Thyroid gland (tissue), 4 donors: ENCODE data around the gene KIF5C. TPM values are rescaled to one million over a fixed set of nuclear protein-coding genes. Genes with fewer than 3 reads are reported as not detected.

Source experiments
- DNase-seq, 2 donors: peaks; one replicate each; pipeline ENCODE4 v3.0.0-alpha.2; 2019
- H3K27ac ChIP-seq, 3 donors: fragments of 200-600 bp; sonication (generic); 1 replicate in 2 of 3; 2 replicates in 1 of 3; pipeline ENCODE4 v1.5.1; 2016 to 2019; ENCODE audit warnings: mild to moderate bottlenecking in 1 of 3, moderate library complexity in 1 of 3
- H3K27me3 ChIP-seq: fragments of 200-600 bp; sonication (generic); one replicate; pipeline ENCODE4 v1.5.1; 2019
- H3K36me3 ChIP-seq, 2 donors: fragments of 200-600 bp; sonication (generic); one replicate each; pipeline ENCODE4 v1.5.1; 2016 to 2019
- H3K4me1 ChIP-seq, 2 donors: fragments of 200-600 bp; sonication (generic); one replicate each; pipeline ENCODE4 v1.5.1; 2017 to 2019
- H3K4me3 ChIP-seq, 3 donors: fragments of 200-600 bp; sonication (generic); replicated peaks in 1 of 3; 1 replicate in 2 of 3; 2 replicates in 1 of 3; pipeline ENCODE4 v1.5.1; 2016; ENCODE audit warnings: mild to moderate bottlenecking in 1 of 3
- H3K9me3 ChIP-seq: fragments of 200-600 bp; sonication (generic); one replicate; pipeline ENCODE4 v1.5.1; 2017
- POLR2A ChIP-seq, 2 donors: fragments of 450-650 bp; IDR thresholded peaks; one replicate each; pipeline ENCODE4 v1.6.1; 2017; ENCODE audit warnings: antibody characterized with exemption in 2 of 2, mild to moderate bottlenecking in 2 of 2, moderate library complexity in 1 of 2
- WGBS, 2 donors: methylation state at CpG; one replicate each; pipeline ENCODE4 v1.1.5; 2017; 5-methylcytosine and 5-hydroxymethylcytosine counted together
- intact Hi-C: fragments of 100-400 bp; cut with DNase I; formaldehyde crosslinking; loops from one replicate; pipeline ENCODE4 v1.15.1; 2023
- total RNA-seq, 4 donors: library from RNA; depleted of rRNA; stranded (reverse); fragments of >200 nt; gene quantifications; one replicate each; pipeline ENCODE4 v1.2.3, GENCODE V29; 2016
- TF ChIP-seq, protein P1 (sequence below), 6 experiments: fragments of 200-600 bp in 3 of 6; fragments of 450-650 bp in 3 of 6; sonication (generic) in 3 of 6; IDR thresholded peaks; one replicate each; pipeline ENCODE4 v1.5.1; 2016 to 2019; ENCODE audit warnings: antibody characterized with exemption in 6 of 6, mild to moderate bottlenecking in 2 of 6, inconsistent platforms in 1 of 6, moderate library complexity in 1 of 6

Gene KIF5C
- total RNA-seq, 4 donors from 2014 or later = 1.9 to 2.8 (median 2.3) TPM

DNA sequence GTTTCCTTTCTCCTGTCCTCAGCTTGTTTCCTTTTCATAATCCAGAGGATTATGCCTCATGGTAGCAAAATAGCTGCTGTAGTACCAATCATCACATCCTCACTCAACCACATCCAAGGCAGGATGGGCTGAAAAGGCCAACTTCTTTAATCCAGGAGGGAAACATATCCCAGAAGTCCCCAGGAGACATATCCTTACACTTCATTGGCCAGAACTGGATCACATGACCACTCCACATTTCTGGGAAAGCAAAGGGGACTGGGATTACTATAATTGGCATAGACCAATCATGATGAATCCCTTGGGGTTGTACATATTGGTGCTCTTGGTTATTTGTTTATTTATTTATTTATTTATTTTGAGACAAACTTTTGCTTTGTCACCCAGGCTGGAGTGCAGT, 109.4 kb downstream of the KIF5C start:
- Histone ChIP-seq H3K4me1 (peaks cover 19 to 20% of the 10 kb centered on the region in 2 donors), H3K36me3 (no peaks in the 10 kb centered on the region), H3K27me3 (no peaks in the 10 kb centered on the region), H3K9me3 (no peaks in the 10 kb centered on the region), H3K4me3 (no peak overlapping the region), H3K27ac (no peak overlapping the region)
- no peak for DNase-seq
- no peak for TF ChIP-seq POLR2A (IDR thresholded peaks at IDR 0.05)
- TF ChIP-seq, protein P1, sequence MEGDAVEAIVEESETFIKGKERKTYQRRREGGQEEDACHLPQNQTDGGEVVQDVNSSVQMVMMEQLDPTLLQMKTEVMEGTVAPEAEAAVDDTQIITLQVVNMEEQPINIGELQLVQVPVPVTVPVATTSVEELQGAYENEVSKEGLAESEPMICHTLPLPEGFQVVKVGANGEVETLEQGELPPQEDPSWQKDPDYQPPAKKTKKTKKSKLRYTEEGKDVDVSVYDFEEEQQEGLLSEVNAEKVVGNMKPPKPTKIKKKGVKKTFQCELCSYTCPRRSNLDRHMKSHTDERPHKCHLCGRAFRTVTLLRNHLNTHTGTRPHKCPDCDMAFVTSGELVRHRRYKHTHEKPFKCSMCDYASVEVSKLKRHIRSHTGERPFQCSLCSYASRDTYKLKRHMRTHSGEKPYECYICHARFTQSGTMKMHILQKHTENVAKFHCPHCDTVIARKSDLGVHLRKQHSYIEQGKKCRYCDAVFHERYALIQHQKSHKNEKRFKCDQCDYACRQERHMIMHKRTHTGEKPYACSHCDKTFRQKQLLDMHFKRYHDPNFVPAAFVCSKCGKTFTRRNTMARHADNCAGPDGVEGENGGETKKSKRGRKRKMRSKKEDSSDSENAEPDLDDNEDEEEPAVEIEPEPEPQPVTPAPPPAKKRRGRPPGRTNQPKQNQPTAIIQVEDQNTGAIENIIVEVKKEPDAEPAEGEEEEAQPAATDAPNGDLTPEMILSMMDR (IDR thresholded peaks at IDR 0.05) = no peak
- intact Hi-C loops = no loop called here

DNA sequence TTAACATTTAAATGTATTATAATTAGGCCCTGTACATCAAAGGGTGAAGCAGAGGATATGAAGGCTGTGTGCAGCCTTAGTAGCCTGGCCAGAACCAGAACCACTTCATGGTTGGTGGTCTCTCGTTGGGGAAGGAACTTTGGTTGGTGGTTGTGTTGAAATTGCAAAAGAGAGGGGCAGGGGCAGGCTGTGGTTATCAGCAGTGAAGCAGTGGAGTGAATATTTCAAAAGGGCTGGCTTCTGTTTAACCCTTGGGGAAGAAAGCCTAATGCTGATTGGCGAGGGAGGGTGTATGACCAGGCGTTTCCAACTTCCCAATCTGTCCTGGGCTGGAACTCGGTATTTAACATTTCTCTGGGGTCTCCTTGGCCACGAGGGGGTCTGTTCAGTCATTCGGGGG, 112.3 kb downstream of the KIF5C start:
- Histone ChIP-seq H3K27ac (no peak overlapping the region), H3K4me3 (no peak overlapping the region), H3K36me3 (no peaks in the 10 kb centered on the region), H3K27me3 (no peaks in the 10 kb centered on the region), H3K4me1 (peaks cover 6% of the 10 kb centered on the region in 2 donors), H3K9me3 (no peaks in the 10 kb centered on the region)
- TF ChIP-seq, protein P1 (IDR thresholded peaks at IDR 0.05) = no peak
- TF ChIP-seq POLR2A (IDR thresholded peaks at IDR 0.05) = no peak
- intact Hi-C loops = no loop called here
- 83 to 89% methylated on average over 6 of the region's 6 CpGs for WGBS, 2 donors
- no peak for DNase-seq

DNA sequence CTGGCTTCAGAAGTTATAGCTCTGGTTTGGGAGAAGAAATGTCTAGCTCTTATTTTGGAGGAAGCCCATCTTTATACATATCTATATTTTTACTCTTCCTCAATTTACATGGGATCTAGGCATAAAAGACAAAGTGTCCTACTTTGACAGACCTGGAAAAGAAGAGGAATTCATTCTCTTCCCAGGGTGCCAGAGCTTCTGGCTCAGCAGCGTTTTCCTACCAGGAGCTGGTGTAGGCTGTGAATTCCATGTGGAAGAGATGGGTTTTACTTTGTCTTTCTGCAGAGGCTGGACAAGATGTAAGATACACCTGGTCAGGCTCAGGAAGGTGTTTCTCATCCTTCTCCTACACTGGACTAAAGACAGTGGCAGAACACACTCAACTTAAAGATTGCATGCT, 113.3 kb downstream of the KIF5C start:
- H3K36me3 ChIP-seq = no peaks in the 10 kb centered on the region
- intact Hi-C loops = no loop called here
- no peaks in the 10 kb centered on the region for H3K4me1 ChIP-seq
- no peaks in the 10 kb centered on the region for H3K27me3 ChIP-seq
- no peaks in the 10 kb centered on the region for H3K9me3 ChIP-seq
- H3K27ac ChIP-seq = no peak overlapping the region
- 85 to 89% methylated on average over 1 of the region's 1 CpG for WGBS, 2 donors
- no peak for TF ChIP-seq POLR2A (IDR thresholded peaks at IDR 0.05)
- TF ChIP-seq, protein P1 (IDR thresholded peaks at IDR 0.05) = no peak
- no peak for DNase-seq
- no peak overlapping the region for H3K4me3 ChIP-seq

DNA sequence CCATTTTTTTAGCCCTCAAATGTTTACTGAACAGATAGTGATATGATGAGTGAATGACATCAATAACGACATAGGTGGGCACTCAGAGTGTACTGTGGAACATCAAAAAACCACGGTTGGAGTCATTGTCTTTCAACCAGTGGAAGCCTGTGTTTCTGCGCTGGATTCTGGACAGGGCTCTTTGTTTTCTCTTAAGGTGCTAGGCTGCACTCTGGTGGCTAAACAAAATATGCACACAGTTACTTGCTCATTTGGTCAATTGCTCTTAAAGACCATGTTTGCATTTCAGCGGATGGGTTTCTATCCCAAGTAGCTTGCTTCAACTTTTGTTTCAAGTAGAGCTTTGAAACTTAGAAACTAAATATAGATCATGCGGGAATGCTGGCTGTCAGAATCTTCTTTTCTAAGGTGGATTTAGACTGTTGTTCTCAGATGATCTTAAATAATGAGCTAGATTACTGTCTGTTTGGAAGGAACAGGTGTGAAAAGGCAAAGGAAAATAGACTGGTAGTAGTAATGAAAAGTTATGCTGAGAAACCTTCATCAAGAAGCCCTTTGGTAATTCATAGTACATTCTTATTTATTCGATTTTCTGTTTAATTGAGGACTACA, 115.0 kb downstream of the KIF5C start:
- intact Hi-C loops = loop anchor here (5.0 kb wide), 1 partner anchor 63 kb away; no protein-coding TSS in a partner anchor
- H3K27ac ChIP-seq = no peak overlapping the region
- 22 to 26% methylated on average over 6 of the region's 6 CpGs for WGBS, 2 donors
- no peaks in the 10 kb centered on the region for H3K4me1 ChIP-seq
- TF ChIP-seq, protein P1 (IDR thresholded peaks at IDR 0.05) = peak in 5 of 6 experiments; percentile 17 to 95 (median 86)
- no peak for TF ChIP-seq POLR2A (IDR thresholded peaks at IDR 0.05)
- H3K4me3 ChIP-seq = no peak overlapping the region
- no peaks in the 10 kb centered on the region for H3K27me3 ChIP-seq
- H3K9me3 ChIP-seq = no peaks in the 10 kb centered on the region
- no peaks in the 10 kb centered on the region for H3K36me3 ChIP-seq
- DNase-seq = peak; percentile 69 to 70

DNA sequence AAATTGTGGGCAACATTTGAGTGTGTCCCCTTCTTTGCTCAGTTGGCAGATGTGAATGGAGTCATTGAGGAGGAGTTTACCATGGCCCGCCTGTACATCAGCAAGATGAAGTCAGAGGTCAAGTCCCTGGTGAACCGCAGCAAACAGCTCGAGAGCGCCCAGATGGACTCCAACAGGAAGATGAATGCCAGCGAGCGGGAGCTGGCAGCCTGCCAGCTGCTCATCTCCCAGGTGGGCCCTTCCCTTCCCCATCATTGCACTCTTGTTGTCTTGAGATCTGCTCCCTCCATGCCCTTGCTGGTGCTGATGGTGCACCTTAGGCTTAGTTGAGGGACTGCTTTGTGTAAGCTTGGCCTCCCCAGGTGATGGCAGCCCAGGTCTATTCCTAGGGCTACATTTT, 115.9 kb downstream of the KIF5C start:
- Histone ChIP-seq H3K4me3 (no peak overlapping the region), H3K27ac (no peak overlapping the region), H3K9me3 (no peaks in the 10 kb centered on the region), H3K4me1 (no peaks in the 10 kb centered on the region), H3K27me3 (no peaks in the 10 kb centered on the region), H3K36me3 (no peaks in the 10 kb centered on the region)
- TF ChIP-seq, protein P1 (IDR thresholded peaks at IDR 0.05) = no peak
- TF ChIP-seq POLR2A (IDR thresholded peaks at IDR 0.05) = no peak
- intact Hi-C loops = loop anchor here (5.0 kb wide), 1 partner anchor 64 kb away; no protein-coding TSS in a partner anchor
- DNase-seq = no peak
- 87 to 90% methylated on average over 5 to 6 of the region's 6 CpGs for WGBS, 2 donors
